ENCODE results near the gene SORCS2.

- TF ChIP-seq CTCF (IDR thresholded peaks at IDR 0.05): no peak
- TF ChIP-seq EZH2 (IDR thresholded peaks at IDR 0.05; ENCODE audit: borderline replicate concordance, insufficient read depth, low read depth, low read length, poor library complexity, severe bottlenecking): no peak
Observed at GRCh38 chr4:7423801-7424552, 231.6 kb downstream of the SORCS2 start.
